ENCODE results near the gene LSM14A. TPM values are rescaled to one million over a fixed set of nuclear protein-coding genes. Genes with fewer than 3 reads are reported as not detected.
"Not testable (repeated sequence)": the region's sequence is repeated elsewhere in the genome, so short reads cannot be mapped to it uniquely, and the experiment has no call there.

Gene LSM14A
- polyA plus RNA-seq, 1 experiment = 97.0 TPM

GRCh38 chr19:34248941-34249340, 76.6 kb downstream of the LSM14A start:
- TF ChIP-seq, protein P1, sequence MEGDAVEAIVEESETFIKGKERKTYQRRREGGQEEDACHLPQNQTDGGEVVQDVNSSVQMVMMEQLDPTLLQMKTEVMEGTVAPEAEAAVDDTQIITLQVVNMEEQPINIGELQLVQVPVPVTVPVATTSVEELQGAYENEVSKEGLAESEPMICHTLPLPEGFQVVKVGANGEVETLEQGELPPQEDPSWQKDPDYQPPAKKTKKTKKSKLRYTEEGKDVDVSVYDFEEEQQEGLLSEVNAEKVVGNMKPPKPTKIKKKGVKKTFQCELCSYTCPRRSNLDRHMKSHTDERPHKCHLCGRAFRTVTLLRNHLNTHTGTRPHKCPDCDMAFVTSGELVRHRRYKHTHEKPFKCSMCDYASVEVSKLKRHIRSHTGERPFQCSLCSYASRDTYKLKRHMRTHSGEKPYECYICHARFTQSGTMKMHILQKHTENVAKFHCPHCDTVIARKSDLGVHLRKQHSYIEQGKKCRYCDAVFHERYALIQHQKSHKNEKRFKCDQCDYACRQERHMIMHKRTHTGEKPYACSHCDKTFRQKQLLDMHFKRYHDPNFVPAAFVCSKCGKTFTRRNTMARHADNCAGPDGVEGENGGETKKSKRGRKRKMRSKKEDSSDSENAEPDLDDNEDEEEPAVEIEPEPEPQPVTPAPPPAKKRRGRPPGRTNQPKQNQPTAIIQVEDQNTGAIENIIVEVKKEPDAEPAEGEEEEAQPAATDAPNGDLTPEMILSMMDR (IDR thresholded peaks at IDR 0.05; ENCODE audit: low read depth, low read length) = no peak
- Histone ChIP-seq H3K9me3 (ENCODE audit: control insufficient read depth, insufficient read depth, low read length) (no peaks in the 10 kb centered on the region), H3K4me3 (ENCODE audit: low read depth, low read length) (no peak overlapping the region), H3K27me3 (ENCODE audit: control insufficient read depth, insufficient read depth, low read length) (no peaks in the 10 kb centered on the region), H3K27ac (ENCODE audit: low read depth, low read length) (no peak overlapping the region)
- ChIA-PET CTCF (interaction anchor here (0.6 to 1.6 kb wide), 3 partner anchors 87 to 1015 kb away, joined by 3 to 8 read pairs (median 4); no protein-coding TSS in a partner anchor), POLR2A (interaction anchor here (0.6 kb wide), 1 partner anchor 53 kb away, joined by 5 read pairs; no protein-coding TSS in a partner anchor)
- no peak for DNase-seq (ENCODE audit: low read depth, low spot score)

- CTCF ChIA-PET = interaction anchor here (1.0 kb wide), 2 partner anchors 83 to 93 kb away, joined by 3 to 5 read pairs; no protein-coding TSS in a partner anchor
- DNase-seq (ENCODE audit: low read depth, low spot score); H3K9me3 ChIP-seq (ENCODE audit: control insufficient read depth, insufficient read depth, low read length); H3K27me3 ChIP-seq (ENCODE audit: control insufficient read depth, insufficient read depth, low read length); H3K4me3 ChIP-seq (ENCODE audit: low read depth, low read length); POLR2A ChIA-PET; H3K27ac ChIP-seq (ENCODE audit: low read depth, low read length): not testable (repeated sequence)
Measured at GRCh38 chr19:34253167-34253566, 80.9 kb downstream of the LSM14A start.

DNA sequence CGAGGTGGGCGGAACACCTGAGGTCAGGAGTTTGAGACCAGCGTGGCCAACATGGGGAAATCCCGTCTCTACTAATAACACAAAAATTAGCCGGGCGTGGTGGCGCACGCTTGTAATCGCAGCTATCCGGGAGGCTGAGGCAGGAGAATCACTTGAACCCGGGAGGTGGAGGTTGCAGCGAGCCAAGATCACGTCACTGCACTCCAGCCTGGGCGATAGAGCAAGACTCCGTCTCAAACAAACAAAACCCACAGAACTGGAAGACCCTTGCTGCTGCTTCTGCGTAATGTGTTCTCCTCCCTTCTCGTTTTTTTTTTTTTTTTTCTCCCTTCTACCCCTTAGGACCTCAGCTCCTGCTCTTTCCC, 81.4 kb downstream of the LSM14A start:
- CTCF ChIA-PET = interaction anchor here (1.0 kb wide), 2 partner anchors 82 to 93 kb away, joined by 3 to 5 read pairs; no protein-coding TSS in a partner anchor
- DNase-seq (ENCODE audit: low read depth, low spot score); H3K27ac ChIP-seq (ENCODE audit: low read depth, low read length); H3K9me3 ChIP-seq (ENCODE audit: control insufficient read depth, insufficient read depth, low read length); H3K27me3 ChIP-seq (ENCODE audit: control insufficient read depth, insufficient read depth, low read length); POLR2A ChIA-PET: not testable (repeated sequence)
- H3K4me3 ChIP-seq (ENCODE audit: low read depth, low read length) = peak overlapping the region; percentile 75

DNA sequence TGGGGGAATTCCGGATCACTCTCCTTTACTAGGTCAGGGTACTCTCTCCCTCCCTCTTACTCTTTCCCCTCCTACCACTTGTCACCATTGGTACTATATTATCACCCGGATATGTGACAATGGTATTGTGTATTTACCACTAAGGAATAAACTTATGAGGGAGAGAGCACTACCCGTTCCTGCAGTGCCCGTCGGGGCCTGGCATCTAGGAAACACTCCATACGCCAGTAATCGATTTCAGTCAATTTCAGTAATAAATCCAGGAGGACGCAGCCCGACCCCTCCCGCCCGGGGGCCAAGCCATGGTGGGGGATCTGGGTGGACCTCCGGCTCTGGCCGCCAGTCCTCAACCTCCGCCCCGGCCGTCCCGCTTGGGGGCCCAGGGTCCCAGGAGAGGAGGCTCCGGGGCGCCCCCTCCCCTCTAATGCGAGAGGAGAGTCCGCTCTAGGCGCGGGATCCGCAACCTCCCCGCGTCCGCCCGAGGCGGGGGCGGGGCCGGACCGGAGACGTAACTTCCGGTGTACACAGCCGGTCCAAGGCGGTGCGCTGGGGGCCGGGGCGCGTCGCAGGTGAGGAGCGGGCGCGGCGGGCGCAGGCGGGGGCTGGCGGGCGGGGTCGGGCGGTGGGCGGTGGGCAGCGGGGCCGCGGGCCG, 81.9 kb downstream of the LSM14A start, which contains the start of gene GARRE1:
Gene GARRE1, plus strand, starts transcription at position 509 of the 652 bp plus-strand sequence. CDS start 45,920 bp downstream, outside the sequence.
- H3K27ac ChIP-seq (ENCODE audit: low read depth, low read length) = peak within 1 kb of the TSS; percentile 24
- POLR2A ChIA-PET = no interaction called here
- peak within 1 kb of the TSS; percentile 75 for H3K4me3 ChIP-seq (ENCODE audit: low read depth, low read length)
- no peaks in the 10 kb centered on the region; the same call in 1 of the 2 replicates for H3K9me3 ChIP-seq (ENCODE audit: control insufficient read depth, insufficient read depth, low read length)
- TF ChIP-seq, protein P1 (IDR thresholded peaks at IDR 0.05; ENCODE audit: low read depth, low read length) = no peak
- H3K27me3 ChIP-seq (ENCODE audit: control insufficient read depth, insufficient read depth, low read length) = no peaks in the 10 kb centered on the region
- CTCF ChIA-PET = interaction anchor here (1.0 kb wide), 2 partner anchors 82 to 92 kb away, joined by 3 to 5 read pairs; no protein-coding TSS in a partner anchor
- DNase-seq (ENCODE audit: low read depth, low spot score) = no peak

GRCh38 chr19:34254698-34255432, 82.6 kb downstream of the LSM14A start:
- Histone ChIP-seq H3K4me3 (ENCODE audit: low read depth, low read length) (peak overlapping the region; percentile 75), H3K9me3 (ENCODE audit: control insufficient read depth, insufficient read depth, low read length) (no peaks in the 10 kb centered on the region; the same call in 1 of the 2 replicates), H3K27ac (ENCODE audit: low read depth, low read length) (no peak overlapping the region), H3K27me3 (ENCODE audit: control insufficient read depth, insufficient read depth, low read length) (no peaks in the 10 kb centered on the region)
- ChIA-PET POLR2A (interaction anchor here (0.6 kb wide), 1 partner anchor 19 kb away, joined by 3 read pairs; no protein-coding TSS in a partner anchor), CTCF (no interaction called here)
- TF ChIP-seq, protein P1 (IDR thresholded peaks at IDR 0.05; ENCODE audit: low read depth, low read length) = no peak
- no peak for DNase-seq (ENCODE audit: low read depth, low spot score)

All from AG04450 (cell line).